Hepatocyte (in vitro differentiated cells): ENCODE results near the gene STIM1.

Experiments
- EZH2 ChIP-seq: fragments of 200-600 bp; sonication (generic); IDR thresholded peaks from 2 replicates; pipeline ENCODE4 v1.6.1; 2016; ENCODE audit warnings: antibody characterized with exemption, mild to moderate bottlenecking, borderline replicate concordance
- TF ChIP-seq, protein P1 (sequence below): fragments of 200-600 bp; sonication (generic); IDR thresholded peaks from 2 replicates; pipeline ENCODE4 v1.5.1; 2016; ENCODE audit warnings: antibody characterized with exemption, mild to moderate bottlenecking; ENCODE audit not compliant: poor library complexity

DNA sequence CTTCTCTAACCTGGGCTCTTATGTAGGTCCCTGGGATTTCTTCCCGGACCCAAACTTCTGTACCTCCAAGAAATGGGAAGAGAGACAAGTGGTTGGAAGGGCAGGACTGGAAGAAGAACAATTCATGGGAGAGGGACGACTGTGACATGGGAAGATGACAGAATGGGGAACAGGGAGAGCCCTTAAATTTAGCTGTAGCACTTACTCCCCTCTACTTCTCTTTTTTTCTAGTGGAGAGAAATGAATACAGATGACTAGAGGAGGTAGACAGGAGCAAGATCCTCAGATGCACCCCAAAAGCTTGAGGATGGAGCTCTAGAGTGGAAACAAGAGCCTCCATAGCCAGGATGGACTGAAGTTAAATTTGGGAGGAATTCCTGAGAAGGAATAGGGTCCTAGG, 17.0 kb upstream of the STIM1 start:
- TF ChIP-seq, protein P1, sequence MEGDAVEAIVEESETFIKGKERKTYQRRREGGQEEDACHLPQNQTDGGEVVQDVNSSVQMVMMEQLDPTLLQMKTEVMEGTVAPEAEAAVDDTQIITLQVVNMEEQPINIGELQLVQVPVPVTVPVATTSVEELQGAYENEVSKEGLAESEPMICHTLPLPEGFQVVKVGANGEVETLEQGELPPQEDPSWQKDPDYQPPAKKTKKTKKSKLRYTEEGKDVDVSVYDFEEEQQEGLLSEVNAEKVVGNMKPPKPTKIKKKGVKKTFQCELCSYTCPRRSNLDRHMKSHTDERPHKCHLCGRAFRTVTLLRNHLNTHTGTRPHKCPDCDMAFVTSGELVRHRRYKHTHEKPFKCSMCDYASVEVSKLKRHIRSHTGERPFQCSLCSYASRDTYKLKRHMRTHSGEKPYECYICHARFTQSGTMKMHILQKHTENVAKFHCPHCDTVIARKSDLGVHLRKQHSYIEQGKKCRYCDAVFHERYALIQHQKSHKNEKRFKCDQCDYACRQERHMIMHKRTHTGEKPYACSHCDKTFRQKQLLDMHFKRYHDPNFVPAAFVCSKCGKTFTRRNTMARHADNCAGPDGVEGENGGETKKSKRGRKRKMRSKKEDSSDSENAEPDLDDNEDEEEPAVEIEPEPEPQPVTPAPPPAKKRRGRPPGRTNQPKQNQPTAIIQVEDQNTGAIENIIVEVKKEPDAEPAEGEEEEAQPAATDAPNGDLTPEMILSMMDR, result no peak
- no peak for TF ChIP-seq EZH2
